ENCODE data around the gene SDSL.

Gene SDSL

DNA sequence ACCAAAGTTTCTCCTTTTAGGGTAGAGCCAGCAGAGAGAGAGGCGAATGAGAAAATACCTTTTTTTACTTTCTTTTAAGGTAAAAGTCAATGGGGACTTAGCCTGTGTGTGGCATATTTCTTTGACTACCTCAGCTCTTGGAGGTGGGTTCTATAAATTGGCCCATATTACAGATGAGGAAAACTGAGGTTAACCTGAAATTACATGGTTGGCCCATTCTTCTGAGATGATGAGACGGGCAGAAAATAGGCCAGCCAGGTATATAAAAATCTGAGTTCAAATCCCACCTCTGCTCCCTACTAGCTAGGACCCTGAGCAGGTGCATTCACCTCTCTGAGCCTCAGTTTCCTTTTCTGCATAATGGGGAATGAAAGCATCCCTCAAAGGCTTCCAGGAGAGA, 27.1 kb downstream of the SDSL start:
- no peak for DNase-seq (ENCODE audit: low read depth)

DNA sequence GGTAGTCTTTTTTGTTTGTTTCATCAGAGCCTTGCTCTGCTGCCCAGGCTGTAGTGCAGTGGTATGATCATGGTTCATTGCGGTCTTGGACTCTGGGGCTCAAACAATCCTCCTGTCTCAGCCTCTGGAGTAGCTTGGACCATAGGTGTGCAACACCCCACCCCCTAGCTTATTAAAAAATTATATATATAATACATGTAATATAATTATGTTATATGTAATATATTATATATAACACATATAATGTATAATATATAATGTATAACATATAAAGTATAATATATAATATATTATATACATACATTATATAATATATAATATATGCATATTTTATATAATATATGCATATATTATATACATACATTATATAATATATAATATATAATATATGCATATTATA, 27.7 kb downstream of the SDSL start:
- no peak for DNase-seq (ENCODE audit: low read depth)

DNA sequence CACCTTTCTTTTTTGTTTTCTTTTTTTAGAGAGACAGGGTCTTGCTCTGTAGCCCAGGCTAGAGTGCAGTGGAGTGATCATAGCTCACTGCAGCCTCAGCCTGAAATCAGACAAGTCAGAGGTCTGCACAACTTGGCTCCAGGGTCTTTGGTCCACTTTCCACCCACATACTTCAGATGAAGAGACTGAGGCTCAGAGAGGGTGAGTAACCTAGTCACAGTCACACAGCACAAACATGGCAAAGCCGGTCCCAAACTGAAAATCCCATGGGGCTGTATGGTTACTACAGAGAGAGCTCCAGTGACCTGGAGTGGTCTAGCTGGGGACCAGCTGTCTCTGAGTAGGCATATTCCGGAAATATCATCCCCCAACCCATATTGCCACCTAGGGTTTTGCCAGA, 30.3 kb downstream of the SDSL start:
- DNase-seq (ENCODE audit: low read depth): no peak

DNA sequence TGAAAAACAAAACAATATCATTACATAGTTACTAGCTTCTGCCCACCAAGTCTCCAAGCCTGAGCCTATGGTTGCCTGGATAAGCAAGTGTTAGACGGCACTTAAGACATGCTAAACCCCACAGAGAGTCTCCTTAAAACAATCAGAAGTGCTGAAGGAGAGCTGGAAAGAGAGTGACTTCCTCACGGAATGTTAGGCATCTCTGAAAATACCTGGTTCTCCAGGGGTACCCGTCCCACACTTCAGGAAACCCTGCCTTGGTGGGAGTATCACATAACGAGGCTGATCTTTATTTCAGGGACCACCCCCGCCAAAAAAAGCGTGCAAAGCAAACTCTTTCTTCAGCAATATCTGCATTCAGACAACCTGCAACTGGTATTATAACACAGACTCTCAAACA, 31.1 kb downstream of the SDSL start:
- DNase-seq (ENCODE audit: low read depth): no peak

DNA sequence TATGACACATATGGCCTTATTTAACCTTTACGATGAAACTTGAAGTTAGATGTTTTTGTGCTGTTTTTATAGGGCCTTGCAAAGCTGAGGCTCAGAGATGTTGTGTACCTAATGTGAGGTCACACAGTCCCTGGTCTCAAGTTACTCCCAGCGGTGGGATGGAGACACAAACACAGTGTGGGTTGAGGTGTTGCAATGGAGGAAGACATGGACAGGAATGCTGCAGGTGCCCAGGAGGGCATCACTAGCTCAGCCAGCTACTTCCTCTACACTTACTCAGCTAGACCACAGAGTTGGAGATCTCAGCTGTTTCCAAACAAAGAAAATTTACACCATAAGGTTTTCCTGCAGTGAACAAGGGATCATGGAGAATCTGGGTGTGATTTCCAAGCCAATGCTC, 34.0 kb downstream of the SDSL start:
- DNase-seq (ENCODE audit: low read depth): no peak

DNA sequence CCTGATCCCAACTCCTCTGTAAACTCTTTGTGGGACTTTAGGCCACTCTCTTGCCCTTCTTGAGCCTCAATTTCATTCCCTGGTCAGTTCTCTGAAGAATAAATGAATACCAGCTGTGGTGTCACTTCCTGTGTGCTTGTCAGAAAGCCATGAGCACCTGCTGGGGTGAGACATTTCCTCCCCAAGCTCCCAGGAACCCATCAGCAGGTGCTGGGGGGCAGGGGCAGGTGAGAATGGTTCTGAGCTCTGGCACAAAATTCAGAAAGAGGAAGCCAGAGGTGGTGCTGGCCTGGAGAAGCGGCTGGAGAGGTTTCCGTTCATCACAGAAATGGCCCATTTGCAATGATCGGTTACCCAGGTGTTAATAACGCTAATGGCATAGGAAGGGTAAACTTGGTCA, 34.6 kb downstream of the SDSL start:
- no peak for DNase-seq (ENCODE audit: low read depth)

DNA sequence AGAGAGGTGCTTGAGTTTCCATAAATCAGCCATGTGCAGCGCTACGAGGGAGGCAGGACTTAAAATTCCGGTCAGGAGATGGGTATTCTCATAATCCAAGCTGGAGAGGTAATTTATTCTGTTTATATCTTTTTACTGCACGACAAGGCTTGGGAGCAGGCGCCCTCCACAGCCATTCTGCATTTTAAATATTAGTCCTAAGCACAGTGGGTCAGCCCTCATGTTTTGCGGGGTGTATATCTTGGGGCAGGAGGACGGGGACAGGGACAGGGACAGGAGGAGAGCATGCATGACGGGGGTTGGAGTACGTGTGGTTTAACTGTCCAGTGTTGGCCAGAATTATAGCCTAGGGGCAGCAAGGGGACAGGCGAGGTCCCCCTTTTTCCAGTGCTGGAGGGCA, 35.0 kb downstream of the SDSL start:
- DNase-seq (ENCODE audit: low read depth): no peak

DNA sequence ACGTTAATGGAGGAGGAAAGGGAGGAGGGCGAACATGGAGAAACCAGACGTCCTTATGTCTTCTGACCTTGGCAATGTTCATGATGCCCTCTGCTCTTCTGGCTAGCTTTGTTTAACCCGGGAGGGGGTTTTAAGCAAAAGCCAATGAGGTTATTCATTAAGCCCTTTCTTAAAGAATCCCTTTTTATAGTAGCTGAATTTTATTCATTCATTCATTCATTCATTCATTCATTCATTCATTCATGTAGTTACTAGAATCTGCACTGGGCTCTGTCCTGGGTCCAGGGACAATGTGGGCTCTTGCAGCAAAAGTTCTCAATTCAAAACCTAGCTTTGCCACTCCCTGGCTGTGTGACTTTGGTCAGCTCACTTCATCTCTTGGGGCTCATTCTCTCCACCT, 35.5 kb downstream of the SDSL start:
- no peak for DNase-seq (ENCODE audit: low read depth)

DNA sequence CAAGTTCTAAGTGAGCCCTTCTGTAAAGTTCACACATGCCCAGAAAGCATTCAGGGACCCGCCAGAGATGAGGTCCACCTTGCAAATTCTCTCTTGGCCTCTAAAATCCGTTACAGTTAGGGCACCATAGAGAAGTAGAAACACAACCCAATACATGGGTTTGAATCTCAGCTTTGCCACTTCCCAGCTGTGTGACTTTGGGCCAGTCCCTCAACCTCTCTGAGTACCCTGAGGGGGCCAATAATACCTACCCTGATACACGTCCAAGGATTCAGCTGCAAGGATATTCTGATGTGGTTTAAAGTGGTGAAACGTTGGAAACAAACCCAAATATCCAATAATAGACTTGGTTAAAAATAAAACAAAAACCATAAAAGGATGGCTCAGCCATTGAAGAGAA, 37.8 kb downstream of the SDSL start:
- no peak for DNase-seq (ENCODE audit: low read depth)

DNA sequence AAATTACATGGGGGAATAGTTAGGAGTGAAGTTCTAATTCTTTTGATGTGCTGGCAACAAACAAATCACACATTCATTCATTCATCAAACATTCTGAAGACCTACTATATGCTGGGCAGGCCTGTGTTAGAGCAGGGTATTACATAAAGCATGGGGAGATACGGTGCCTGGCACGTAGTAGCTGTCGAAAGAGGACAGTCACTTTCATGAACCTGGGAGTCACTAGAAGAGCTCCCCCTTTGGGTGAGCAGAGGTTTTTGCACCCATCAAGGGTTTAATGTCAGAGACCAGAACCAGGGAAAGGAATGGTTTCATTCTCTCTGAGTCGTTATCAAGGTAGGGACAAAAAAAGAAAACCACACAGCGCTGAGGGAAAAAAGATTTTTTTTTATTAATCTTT, 39.5 kb downstream of the SDSL start:
- no peak for DNase-seq (ENCODE audit: low read depth)

DNA sequence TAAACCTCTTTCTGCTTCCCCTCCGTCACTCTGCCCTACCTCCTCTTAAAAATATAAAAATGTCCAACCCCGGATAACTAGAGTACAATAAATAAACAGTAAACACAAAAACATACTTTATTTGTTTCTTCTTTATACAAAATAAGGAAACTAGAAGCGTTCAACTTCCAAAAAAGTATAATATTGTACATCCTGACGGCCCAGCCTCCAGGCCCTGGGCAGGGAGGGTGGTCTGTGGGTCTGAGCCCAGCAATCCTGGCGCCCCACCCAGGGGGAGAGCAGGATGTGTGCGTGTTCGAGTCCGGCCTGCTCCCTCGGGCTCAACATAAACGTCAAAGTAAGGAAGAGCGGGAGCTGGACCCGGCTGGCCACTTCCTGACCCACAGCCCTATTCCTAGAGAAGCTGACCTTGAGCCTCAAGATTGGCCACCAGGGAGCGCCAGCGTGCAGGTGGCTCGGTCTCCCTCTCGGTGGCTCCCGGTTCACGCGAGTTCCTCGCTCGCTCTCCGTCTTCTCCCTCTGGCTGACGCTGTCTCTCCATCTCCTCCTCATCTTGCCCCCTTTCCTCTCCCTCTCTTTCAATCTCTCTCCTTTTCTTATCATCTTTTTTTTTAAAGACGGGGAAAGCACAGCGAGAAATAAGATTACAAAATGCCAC, 40.1 kb downstream of the SDSL start:
- peak; percentile 14 for DNase-seq (ENCODE audit: low read depth)

DNA sequence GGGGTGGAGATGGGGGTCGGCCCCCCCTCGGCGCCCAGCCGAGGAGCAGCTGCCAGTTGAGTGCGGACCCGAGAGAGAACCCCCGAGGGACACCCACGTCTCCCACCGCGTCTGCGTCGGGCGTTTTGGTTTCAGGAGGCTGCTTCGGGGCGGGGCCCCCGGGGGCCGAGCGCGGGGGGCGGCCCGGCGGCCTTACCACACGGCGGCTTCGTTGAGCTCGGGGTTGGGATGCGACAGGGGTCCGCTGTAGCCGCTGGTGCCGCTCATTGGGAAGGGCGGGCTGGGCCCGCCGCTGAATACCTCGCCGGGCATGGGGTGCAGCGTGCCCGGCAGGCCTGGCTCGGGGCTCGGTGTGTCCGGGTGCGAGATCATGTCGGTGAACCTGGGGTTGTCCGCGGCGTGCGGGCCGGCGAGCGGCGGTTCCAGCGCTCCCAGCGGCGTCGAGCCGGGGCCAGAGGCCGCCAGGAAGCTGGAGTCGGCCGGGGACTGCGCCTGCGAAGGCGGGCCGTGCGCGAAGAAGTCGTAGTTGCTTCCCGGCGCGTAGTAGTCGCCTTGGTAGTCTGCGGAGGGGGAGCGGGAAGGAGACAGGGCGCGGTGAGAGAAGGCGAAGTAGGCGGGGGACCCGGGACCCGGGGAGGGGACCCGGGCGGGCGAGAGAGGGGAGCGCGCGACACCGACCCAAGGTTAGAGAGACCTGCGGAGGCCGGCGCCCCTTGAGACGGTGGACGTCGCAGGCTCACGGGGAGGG, 41.0 kb downstream of the SDSL start:
- no peak for DNase-seq (ENCODE audit: low read depth)

DNA sequence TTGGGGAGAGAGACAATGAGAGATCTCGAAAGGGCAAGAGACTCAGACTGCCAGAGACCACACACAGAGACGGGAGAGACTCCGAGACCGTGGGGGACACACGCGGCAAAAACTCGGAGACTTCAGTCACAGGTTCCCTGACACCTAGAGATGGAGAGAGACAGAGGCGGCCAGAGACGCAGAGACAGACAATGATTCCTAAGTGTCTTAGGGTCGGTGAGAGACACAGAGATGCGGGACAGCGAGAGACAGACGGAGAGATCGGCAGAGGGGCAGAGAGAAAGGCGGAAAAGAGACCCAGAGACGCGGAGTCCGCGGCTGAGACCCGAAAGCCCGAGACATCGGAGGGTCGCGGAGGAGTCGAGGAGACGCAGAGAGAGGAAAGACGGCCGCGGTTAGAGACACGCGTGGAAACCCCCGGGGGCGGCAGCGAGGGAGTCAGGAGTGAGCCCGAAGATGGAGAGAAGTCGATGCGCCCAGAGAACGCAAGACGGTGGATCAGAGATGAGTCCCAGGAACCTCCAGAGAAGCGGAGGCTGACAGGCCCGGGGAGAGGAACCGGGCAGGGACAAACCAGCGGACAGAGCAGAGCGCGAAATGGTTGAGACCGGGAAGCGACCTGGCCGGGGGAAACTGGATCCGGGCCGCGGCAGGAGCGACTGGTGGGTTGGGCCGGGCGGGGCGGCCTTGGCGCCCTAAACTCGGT, 41.7 kb downstream of the SDSL start:
- DNase-seq (ENCODE audit: low read depth): no peak

DNA sequence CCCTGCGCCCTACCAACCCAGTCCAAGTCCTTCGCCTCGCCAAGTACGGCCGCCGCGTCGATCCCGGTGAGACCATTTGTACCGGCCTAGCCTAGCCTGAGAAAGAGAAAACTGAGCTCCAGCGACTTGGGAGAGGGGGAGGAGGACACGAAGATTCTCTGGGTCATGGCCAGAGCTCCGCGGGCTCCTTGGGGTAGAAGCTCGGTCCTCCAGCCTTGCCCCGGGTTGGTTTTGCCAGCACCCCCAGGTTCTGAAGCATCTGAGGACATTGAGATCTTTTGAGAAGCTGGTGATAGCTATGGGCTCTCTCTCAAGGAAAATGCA, 42.2 kb downstream of the SDSL start:
- DNase-seq (ENCODE audit: low read depth): no peak

DNA sequence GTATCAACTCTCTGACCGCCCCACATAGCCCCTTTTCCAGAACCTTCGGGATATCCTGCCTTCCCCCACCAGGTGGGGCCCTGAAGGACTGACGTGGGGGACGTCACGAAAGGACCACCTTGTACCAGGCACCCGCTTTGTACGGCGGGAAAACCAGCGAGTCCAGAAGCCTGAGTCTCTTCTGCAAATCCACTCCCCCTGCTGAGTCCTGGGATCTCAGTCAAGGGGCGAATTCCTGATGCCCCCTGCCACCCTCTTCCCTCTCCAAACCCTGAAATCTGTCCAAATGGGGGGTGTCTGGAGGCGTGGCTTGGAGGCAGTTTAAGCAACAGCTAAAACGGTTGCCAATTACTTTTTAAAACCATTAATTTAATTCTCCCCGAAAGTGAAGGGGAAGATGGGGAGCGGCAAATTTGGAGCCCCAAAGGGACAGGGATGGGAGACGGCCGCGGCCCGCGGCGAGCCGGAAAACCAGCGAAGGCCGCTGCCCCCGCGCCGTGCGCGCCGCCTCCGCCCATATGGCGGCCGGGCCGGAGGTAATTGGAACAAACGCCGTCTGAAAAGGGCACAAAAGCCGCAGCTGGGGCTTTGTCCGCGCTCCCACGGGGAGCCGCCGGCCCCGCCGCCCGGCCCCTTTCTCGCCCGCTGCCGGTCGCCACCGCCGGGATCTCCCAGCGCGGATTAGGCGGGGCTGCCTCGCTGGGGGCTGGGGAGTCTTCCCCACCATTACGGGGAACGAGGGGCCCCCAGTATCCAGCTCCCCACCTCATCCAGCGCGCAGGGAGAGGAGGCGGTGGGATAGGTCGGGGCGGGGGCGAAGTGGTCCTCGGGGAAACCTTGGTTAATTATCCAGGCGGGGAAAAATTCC, 42.9 kb downstream of the SDSL start:
- no peak for DNase-seq (ENCODE audit: low read depth)

DNA sequence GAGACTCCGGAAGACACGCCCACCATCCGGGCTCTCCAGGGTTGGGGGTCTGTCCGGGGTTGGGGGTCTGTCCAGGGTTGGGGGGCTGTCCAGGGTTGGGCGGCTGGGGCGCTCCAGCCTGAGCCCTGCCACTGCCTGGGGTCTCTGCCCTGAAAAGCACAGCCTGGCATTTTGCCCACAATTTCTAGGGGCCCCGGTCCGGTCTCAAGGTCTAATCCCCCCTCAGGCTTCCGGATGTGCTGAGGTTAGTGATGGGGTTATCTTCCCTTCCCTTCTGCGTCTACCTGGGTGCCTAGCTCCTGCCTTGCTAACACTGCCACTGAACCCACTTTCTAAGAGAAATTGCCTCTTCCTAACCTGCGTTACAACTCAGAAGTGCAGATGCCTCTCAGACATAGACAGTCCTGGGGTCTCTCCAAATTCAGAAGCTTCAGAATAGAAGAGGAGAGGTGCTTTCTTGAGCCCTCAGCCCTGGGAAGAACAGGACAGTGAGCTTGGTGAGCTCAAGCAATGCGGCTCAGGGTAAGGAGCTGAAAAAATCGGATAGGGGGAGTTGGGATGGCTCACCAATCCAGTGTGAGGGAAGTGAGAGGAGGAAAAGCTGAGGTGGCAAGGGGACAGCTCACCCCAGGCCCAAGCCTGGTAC, 43.8 kb downstream of the SDSL start:
- DNase-seq (ENCODE audit: low read depth): no peak

DNA sequence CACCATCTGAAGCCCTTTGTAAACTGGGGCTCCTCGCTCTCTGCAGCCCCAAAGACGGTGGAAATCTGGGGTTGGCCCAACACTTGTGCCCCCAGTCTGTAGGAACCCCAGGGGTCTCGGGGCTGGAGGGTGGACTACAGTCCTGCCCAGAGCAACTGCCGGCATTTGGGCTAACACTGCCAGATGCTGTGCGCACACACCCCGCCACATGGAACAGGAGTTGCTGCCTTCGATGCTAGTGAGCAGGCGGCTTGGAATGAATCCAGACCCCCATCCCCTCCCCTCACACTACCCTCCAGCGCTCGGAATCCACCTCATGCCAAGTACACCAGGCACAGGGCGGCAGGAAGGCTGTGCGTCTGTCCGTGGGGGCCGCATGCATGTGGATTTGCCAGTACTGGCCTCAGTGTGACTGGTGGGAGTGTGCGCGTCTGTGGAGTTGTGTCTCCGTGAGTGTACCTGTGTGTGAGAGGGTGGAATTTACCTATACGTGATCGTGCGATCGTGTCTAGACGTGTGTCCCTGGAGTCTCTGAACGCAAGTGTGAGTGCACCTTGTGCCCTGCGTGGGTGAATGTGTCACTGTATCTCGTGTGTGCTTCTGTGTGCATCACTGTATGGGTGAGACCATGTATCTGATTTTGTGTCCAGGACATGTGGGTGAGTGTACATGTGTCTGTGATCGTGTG, 44.4 kb downstream of the SDSL start:
- DNase-seq (ENCODE audit: low read depth): no peak

DNA sequence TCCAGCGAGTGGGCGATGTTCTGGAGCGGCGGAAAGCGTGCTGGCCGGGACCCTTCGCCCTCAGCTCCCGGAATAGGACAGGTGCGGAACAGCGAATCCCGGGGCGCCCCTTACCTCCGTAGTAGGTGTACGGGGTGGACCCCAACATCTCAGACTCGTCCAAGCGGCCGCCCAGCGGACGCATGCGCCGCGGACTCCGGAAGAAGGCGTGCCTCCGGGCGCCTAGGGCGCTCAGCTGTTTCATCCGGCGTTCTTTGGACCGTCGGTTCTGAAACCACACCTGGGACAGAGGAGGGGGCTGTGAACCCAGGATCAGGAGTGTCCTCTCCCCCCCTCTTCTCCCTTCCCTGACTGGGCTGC, 44.9 kb downstream of the SDSL start:
- DNase-seq (ENCODE audit: low read depth): no peak

DNA sequence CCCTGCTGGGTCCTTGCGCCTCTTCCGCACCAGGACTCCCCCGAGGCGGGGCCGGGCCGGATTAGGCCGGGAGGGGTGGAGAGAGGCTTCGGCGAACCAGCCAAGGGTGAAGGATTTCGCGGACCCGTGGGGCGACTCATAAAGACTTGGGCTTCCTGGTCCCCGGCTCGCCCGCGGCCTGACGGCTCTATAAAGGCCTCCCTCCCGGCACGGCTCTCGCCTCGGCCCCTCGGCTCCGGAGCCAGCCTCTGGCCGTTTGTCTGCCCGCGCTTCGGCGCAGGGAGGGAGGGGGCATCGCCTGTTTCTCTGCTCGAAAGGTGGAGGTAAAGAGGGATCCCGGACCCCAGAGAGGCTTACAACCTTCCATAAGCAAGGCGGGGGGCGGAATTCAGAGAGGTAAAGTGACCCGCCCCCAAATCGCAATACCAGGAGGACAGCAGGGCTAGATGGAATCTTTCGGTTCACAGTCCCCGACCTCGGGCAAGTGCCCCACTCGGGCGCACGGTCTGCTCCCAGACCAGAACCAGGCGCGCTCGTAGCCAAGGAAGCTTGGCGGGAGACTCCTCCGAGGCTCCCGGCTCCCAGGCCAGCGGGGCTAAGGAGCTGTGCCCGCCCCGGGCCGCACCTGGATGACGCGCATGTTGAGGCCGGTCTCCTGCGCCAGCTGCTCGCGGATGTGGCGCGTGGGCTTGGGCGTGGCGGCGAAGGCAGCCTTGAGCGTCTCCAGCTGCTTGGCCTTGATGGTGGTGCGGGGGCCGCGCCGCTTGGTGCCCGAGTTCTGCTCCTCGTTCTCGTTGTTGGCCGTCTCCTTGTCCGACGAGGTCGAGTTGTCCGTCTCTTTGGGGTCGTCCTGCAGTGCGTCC, 45.6 kb downstream of the SDSL start:
- DNase-seq (ENCODE audit: low read depth): no peak

DNA sequence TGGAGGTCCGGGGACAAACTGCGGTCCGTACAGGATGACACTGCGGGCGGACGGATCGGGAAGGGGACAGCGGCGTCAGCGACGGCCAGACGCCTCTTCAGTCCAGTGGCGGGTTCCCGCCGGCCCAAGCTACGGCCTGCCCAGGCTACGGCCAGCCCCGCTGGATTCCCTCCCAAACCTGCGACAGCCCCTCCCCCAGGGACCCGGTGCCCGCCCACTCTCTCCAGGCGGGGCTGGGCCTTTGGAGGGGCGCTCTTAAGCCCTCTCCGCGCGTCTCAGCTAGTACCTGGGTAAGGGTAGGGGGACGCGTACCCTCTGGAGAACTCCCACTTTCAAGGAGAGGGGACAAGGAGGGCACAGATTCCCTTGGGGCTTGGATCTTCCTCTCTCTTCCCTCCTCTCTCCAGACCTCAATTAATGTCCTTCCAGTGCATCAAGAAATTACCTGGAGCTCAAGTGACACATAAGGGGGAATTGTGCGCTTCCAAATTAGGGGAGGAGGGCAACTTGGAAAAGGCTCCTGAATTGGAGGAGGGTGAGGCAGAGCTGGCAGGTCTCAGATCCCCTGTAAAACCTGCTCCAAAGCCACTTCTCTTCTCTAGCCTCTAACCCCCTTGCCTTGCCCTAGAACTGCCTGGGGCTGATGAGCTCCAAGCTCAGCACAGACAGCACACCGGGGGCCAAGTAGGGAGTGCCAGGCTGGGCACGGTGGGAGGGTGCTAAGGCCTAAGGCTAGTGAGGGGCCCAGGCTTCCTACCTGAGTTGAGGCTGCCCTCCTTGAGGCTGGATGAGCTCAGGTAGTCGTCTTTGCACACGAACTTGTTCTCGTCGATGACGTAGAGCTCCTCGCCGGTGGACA, 46.4 kb downstream of the SDSL start:
- no peak for DNase-seq (ENCODE audit: low read depth)

Measured in GM04503 (cell line).